CD4-positive, alpha-beta T cell (primary cell): ENCODE data around the gene CARS1. TPM values are rescaled to one million over a fixed set of nuclear protein-coding genes. Genes with fewer than 3 reads are reported as not detected.

ENCODE experiments used
- ATAC-seq: fragments of 200-7000 bp; cut with Tn5 transposase; one replicate; pipeline ENCODE4 v1.10.0; 2022; ENCODE audit warnings: mild to moderate bottlenecking; ENCODE audit not compliant: poor library complexity
- CTCF ChIA-PET: fragments of 350-600 bp; sonication (Branson Sonifier 250); formaldehyde crosslinking; loops from one replicate; lab custom pipeline; 2021; ENCODE audit warnings: antibody characterized with exemption, inconsistent platforms; lab: Charles Lee
- POLR2A ChIA-PET: fragments of 350-600 bp; sonication (Branson Sonifier 250); formaldehyde crosslinking; loops from one replicate; lab custom pipeline; 2021; ENCODE audit warnings: antibody characterized with exemption, inconsistent platforms; lab: Charles Lee
- DNase-seq, 14 experiments: peaks; one replicate each; pipeline ENCODE4 v3.0.0-alpha.2; 2013 to 2020; ENCODE audit warnings: mixed read lengths in 2 of 14
- H3K27ac ChIP-seq, 2 donors: one replicate each; pipeline versions ENCODE4 v1.5.1 to v1.7.0; 2013; ENCODE audit warnings: low read length in 2 of 2, low read depth in 1 of 2, mild to moderate bottlenecking in 1 of 2
- H3K27me3 ChIP-seq, 2 experiments: 1 replicate in 1 of 2; 2 replicates in 1 of 2; pipeline versions ENCODE4 v1.6.1 to v1.7.0; 2013; ENCODE audit warnings: low read length in 2 of 2, control low read depth in 1 of 2, mild to moderate bottlenecking in 1 of 2, moderate library complexity in 1 of 2; ENCODE audit not compliant: insufficient read depth in 2 of 2, control insufficient read depth in 1 of 2
- H3K36me3 ChIP-seq: one replicate; pipeline ENCODE4 v1.6.1; 2013; ENCODE audit warnings: low read length, control low read depth; ENCODE audit not compliant: insufficient read depth
- H3K4me1 ChIP-seq: one replicate; pipeline ENCODE4 v1.6.1; 2013; ENCODE audit warnings: low read length, control low read depth; ENCODE audit not compliant: insufficient read depth
- H3K4me3 ChIP-seq: one replicate; pipeline ENCODE4 v1.5.1; 2013; ENCODE audit warnings: mild to moderate bottlenecking, low read length, moderate library complexity
- H3K9me3 ChIP-seq, 2 experiments: 1 replicate in 1 of 2; 2 replicates in 1 of 2; pipeline versions ENCODE4 v1.6.1 to v1.7.0; 2013; ENCODE audit warnings: low read length in 2 of 2, mild to moderate bottlenecking in 2 of 2, control low read depth in 1 of 2, moderate library complexity in 1 of 2; ENCODE audit not compliant: control insufficient read depth in 1 of 2, insufficient read depth in 1 of 2
- H3K27ac Mint-ChIP-seq: one replicate; pipeline ENCODE4 v1.8.0; 2020; ENCODE audit warnings: mixed read lengths
- H3K27me3 Mint-ChIP-seq: one replicate; pipeline ENCODE4 v1.8.0; 2021; ENCODE audit warnings: mixed read lengths
- H3K36me3 Mint-ChIP-seq: one replicate; pipeline ENCODE4 v1.8.0; 2021; ENCODE audit warnings: low read depth, mixed read lengths
- H3K4me1 Mint-ChIP-seq: one replicate; pipeline ENCODE4 v1.8.0; 2021; ENCODE audit warnings: low read depth, mixed read lengths
- H3K4me3 Mint-ChIP-seq: one replicate; pipeline ENCODE4 v1.8.0; 2020; ENCODE audit warnings: mild to moderate bottlenecking, mixed read lengths
- H3K9me3 Mint-ChIP-seq: one replicate; pipeline ENCODE4 v1.8.0; 2020; ENCODE audit warnings: mixed read lengths
- intact Hi-C, 2 experiments: fragments of 100-400 bp; cut with DNase I in 1 of 2; cut with micrococcal nuclease in 1 of 2; formaldehyde crosslinking; loops; one replicate each; pipeline versions ENCODE4 v1.15.1 to v1.9.0; 2023 to 2025; cut with DNase I, micrococcal nuclease
- total RNA-seq, 174 experiments: library from RNA in 2 of 174; stranded (reverse) in 2 of 174; gene quantifications; one replicate each; pipeline ENCODE4 v1.2.3 and lab custom pipeline; 2021 to 2026
- TF ChIP-seq, protein P1 (sequence below): fragments of 200-600 bp; IDR thresholded peaks from one replicate; pipeline ENCODE4 v1.8.0; 2022; ENCODE audit warnings: antibody characterized with exemption, mild to moderate bottlenecking

Gene CARS1
- total RNA-seq, 2 experiments from 2014 or later: 24.1 to 25.2 TPM

GRCh38 chr11:3060436-3061025 lies 3.3 kb upstream of the CARS1 start:
- Mint-ChIP-seq H3K36me3 (no peaks in the 10 kb centered on the region), H3K27ac (no peak overlapping the region), H3K4me3 (no peak overlapping the region), H3K4me1 (peaks cover 17% of the 10 kb centered on the region), H3K9me3 (no peaks in the 10 kb centered on the region), H3K27me3 (no peaks in the 10 kb centered on the region)
- POLR2A ChIA-PET: no interaction called here
- TF ChIP-seq, protein P1, sequence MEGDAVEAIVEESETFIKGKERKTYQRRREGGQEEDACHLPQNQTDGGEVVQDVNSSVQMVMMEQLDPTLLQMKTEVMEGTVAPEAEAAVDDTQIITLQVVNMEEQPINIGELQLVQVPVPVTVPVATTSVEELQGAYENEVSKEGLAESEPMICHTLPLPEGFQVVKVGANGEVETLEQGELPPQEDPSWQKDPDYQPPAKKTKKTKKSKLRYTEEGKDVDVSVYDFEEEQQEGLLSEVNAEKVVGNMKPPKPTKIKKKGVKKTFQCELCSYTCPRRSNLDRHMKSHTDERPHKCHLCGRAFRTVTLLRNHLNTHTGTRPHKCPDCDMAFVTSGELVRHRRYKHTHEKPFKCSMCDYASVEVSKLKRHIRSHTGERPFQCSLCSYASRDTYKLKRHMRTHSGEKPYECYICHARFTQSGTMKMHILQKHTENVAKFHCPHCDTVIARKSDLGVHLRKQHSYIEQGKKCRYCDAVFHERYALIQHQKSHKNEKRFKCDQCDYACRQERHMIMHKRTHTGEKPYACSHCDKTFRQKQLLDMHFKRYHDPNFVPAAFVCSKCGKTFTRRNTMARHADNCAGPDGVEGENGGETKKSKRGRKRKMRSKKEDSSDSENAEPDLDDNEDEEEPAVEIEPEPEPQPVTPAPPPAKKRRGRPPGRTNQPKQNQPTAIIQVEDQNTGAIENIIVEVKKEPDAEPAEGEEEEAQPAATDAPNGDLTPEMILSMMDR: no peak
- CTCF ChIA-PET: interaction anchor here (1.6 kb wide), 1 partner anchor 31 kb away, joined by 4 read pairs; no protein-coding TSS in a partner anchor
- H3K4me3 ChIP-seq: no peak overlapping the region
- H3K27ac ChIP-seq: no peak overlapping the region
- H3K27me3 ChIP-seq: no peaks in the 10 kb centered on the region
- intact Hi-C loops: no loop called here
- ATAC-seq (no peak), DNase-seq (no peak)
- no peaks in the 10 kb centered on the region for H3K36me3 ChIP-seq
- no peaks in the 10 kb centered on the region for H3K9me3 ChIP-seq
- peaks cover 22% of the 10 kb centered on the region for H3K4me1 ChIP-seq

- Mint-ChIP-seq H3K9me3 (no peaks in the 10 kb centered on the region), H3K27me3 (no peaks in the 10 kb centered on the region), H3K4me1 (peaks cover 31% of the 10 kb centered on the region), H3K4me3 (peak overlapping the region; percentile 80), H3K27ac (no peak overlapping the region), H3K36me3 (no peaks in the 10 kb centered on the region)
- intact Hi-C loops: loop anchor here (5.0 to 10.0 kb wide), 4 partner anchors 72 to 654 kb away; partner anchors contain the start of genes KCNQ1 (in 1 of the 2), TRPM5 (in 1 of the 2), TSSC4 (in 1 of the 2) and ZNF195 (in 1 of the 2)
- ATAC-seq (no peak), DNase-seq (peak in 1 of 14 experiments; percentile 11)
- ChIA-PET POLR2A (no interaction called here), CTCF (no interaction called here)
- H3K36me3 ChIP-seq: peaks cover 7% of the 10 kb centered on the region
- no peaks in the 10 kb centered on the region for H3K27me3 ChIP-seq
- peaks cover 37% of the 10 kb centered on the region for H3K4me1 ChIP-seq
- H3K9me3 ChIP-seq: no peaks in the 10 kb centered on the region
- H3K27ac ChIP-seq: no peak overlapping the region
- TF ChIP-seq, protein P1: no peak
- no peak overlapping the region for H3K4me3 ChIP-seq
Observed at GRCh38 chr11:3058753-3059664, 1.8 kb upstream of the CARS1 start.

DNA sequence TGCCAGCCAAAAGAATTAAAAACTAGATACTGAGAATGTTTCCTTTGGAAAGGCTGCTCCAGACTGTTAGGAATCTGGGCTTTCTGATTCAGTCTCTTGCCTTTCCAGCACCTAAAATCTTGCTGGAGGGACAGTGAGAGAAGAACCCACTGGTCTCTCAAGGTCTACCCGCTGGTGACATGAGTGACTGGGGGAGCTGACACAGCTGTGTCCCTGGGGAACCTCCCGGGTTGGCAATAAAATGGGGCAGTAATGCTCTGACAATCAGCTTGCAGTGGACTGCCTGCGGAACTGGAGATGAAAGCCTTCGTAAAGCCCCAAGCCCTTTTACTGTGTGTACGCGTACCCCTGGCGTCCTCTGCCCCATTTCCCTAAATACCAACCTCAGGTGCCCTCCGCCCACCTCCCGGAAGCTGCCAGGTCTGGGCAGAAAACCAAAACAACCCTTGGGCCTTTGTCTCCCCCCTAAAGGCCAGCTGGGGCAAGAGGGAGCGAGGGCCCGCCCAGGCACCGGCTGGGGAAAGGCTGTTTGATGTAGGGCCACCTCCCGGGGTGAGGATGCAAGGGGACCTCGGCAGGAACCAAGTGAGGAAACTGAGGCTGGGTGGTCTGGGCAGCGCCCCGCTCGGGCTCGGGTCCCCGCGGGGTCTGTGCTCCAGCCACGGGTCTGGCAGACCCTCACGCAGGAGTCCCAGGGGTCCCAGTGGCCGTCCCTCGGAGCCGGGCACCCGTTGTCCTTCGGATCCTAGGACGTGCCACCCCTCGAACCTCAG lies 741 bp downstream of the CARS1 start:
- Histone ChIP-seq H3K4me3 (peak overlapping the region; percentile 83), H3K27ac (peak overlapping the region; percentile 63 to 73), H3K4me1 (peaks cover 56% of the 10 kb centered on the region), H3K36me3 (peaks cover 24% of the 10 kb centered on the region), H3K27me3 (no peaks in the 10 kb centered on the region), H3K9me3 (no peaks in the 10 kb centered on the region)
- H3K4me1 Mint-ChIP-seq: peaks cover 40% of the 10 kb centered on the region
- H3K9me3 Mint-ChIP-seq: no peaks in the 10 kb centered on the region
- peaks cover 5% of the 10 kb centered on the region for H3K36me3 Mint-ChIP-seq
- peak overlapping the region; percentile 91 for H3K4me3 Mint-ChIP-seq
- no peaks in the 10 kb centered on the region for H3K27me3 Mint-ChIP-seq
- intact Hi-C loops: loop anchor here (1.0 to 10.0 kb wide), 8 partner anchors 42 to 652 kb away; partner anchors contain the start of genes KCNQ1 (in 1 of the 2), TRPM5 (in 1 of the 2), TSSC4 (in 1 of the 2) and ZNF195 (in 1 of the 2)
- ChIA-PET CTCF (interaction anchor here (1.1 to 1.8 kb wide), 3 partner anchors 35 to 164 kb away, joined by 3 to 7 read pairs (median 5); no protein-coding TSS in a partner anchor), POLR2A (interaction anchor here (1.1 to 1.4 kb wide), 3 partner anchors 42 to 67 kb away, joined by 4 to 11 read pairs (median 9); partner anchors contain the start of gene NAP1L4)
- no peak for ATAC-seq
- TF ChIP-seq, protein P1: no peak
- peak in 5 of 14 experiments; percentile 8 to 53 (median 21) for DNase-seq
- H3K27ac Mint-ChIP-seq: peak overlapping the region; percentile 75
